Trophoblast cell (in vitro differentiated cells and primary cell): ENCODE results near the gene STUB1.

Experiments used
- DNase-seq, 2 donors: peaks; one replicate each; pipeline ENCODE4 v3.0.0-alpha.2; 2016
- H2AFZ ChIP-seq: 2 replicates; pipeline ENCODE4 v1.6.1; 2013; ENCODE audit warnings: low read length, moderate library complexity, mild to moderate bottlenecking; ENCODE audit not compliant: insufficient read depth, poor library complexity
- H2AK5ac ChIP-seq: 2 replicates; pipeline ENCODE4 v1.6.1; 2013; ENCODE audit warnings: mild to moderate bottlenecking, low read length
- H2BK120ac ChIP-seq: 2 replicates; pipeline ENCODE4 v1.6.1; 2013; ENCODE audit warnings: low read length, mild to moderate bottlenecking, moderate library complexity; ENCODE audit not compliant: insufficient read depth, poor library complexity
- H2BK12ac ChIP-seq: 2 replicates; pipeline ENCODE4 v1.6.1; 2013; ENCODE audit warnings: mild to moderate bottlenecking, low read length, moderate library complexity
- H2BK5ac ChIP-seq: 2 replicates; pipeline ENCODE4 v1.6.1; 2013; ENCODE audit warnings: low read length, low read depth, moderate library complexity, mild to moderate bottlenecking; ENCODE audit not compliant: poor library complexity
- H3K14ac ChIP-seq: 2 replicates; pipeline ENCODE4 v1.6.1; 2013; ENCODE audit warnings: mild to moderate bottlenecking, low read length
- H3K18ac ChIP-seq: 2 replicates; pipeline ENCODE4 v1.6.1; 2013; ENCODE audit warnings: mild to moderate bottlenecking, low read length
- H3K23ac ChIP-seq: 2 replicates; pipeline ENCODE4 v1.6.1; 2013; ENCODE audit warnings: low read length
- H3K27ac ChIP-seq: 2 replicates; pipeline ENCODE4 v1.5.1; 2013; ENCODE audit warnings: low read depth, mild to moderate bottlenecking, inconsistent platforms, low read length, moderate library complexity
- H3K27me3 ChIP-seq: 2 replicates; pipeline ENCODE4 v1.6.1; 2013; ENCODE audit warnings: inconsistent platforms, mild to moderate bottlenecking, low read length, moderate library complexity; ENCODE audit not compliant: insufficient read depth
- H3K36me3 ChIP-seq, 2 experiments: 1 replicate in 1 of 2; 2 replicates in 1 of 2; pipeline ENCODE4 v1.6.1; 2013; ENCODE audit warnings: low read length in 2 of 2, mild to moderate bottlenecking in 2 of 2, moderate library complexity in 1 of 2; ENCODE audit not compliant: insufficient read depth in 2 of 2, control insufficient read depth in 1 of 2
- H3K4ac ChIP-seq: 2 replicates; pipeline ENCODE4 v1.6.1; 2013; ENCODE audit warnings: low read depth, mild to moderate bottlenecking, low read length, moderate library complexity
- H3K4me1 ChIP-seq, 2 experiments: 1 replicate in 1 of 2; 2 replicates in 1 of 2; pipeline ENCODE4 v1.6.1; 2013; ENCODE audit warnings: low read length in 2 of 2, mild to moderate bottlenecking in 2 of 2, moderate library complexity in 1 of 2; ENCODE audit not compliant: insufficient read depth in 2 of 2, control insufficient read depth in 1 of 2
- H3K4me2 ChIP-seq: 2 replicates; pipeline ENCODE4 v1.6.1; 2013; ENCODE audit warnings: inconsistent platforms, mild to moderate bottlenecking, low read length, moderate library complexity
- H3K4me3 ChIP-seq: 2 replicates; pipeline ENCODE4 v1.5.1; 2013; ENCODE audit warnings: mild to moderate bottlenecking, low read depth, low read length, inconsistent platforms
- H3K79me1 ChIP-seq: one replicate; pipeline ENCODE4 v1.6.1; 2013; ENCODE audit warnings: low read length
- H3K79me2 ChIP-seq: 2 replicates; pipeline ENCODE4 v1.6.1; 2013; ENCODE audit warnings: low read length, mild to moderate bottlenecking; ENCODE audit not compliant: control insufficient read depth, insufficient read depth, poor library complexity
- H3K9ac ChIP-seq: 2 replicates; pipeline ENCODE4 v1.6.1; 2013; ENCODE audit warnings: mild to moderate bottlenecking, low read length
- H3K9me3 ChIP-seq: 2 replicates; pipeline ENCODE4 v1.6.1; 2013; ENCODE audit warnings: low read depth, mild to moderate bottlenecking, control low read depth, inconsistent platforms, low read length; ENCODE audit not compliant: insufficient read depth
- H4K12ac ChIP-seq: 2 replicates; pipeline ENCODE4 v1.6.1; 2013; ENCODE audit warnings: low read depth, mild to moderate bottlenecking, low read length, moderate library complexity
- H4K8ac ChIP-seq: 2 replicates; pipeline ENCODE4 v1.6.1; 2013; ENCODE audit warnings: low read depth, mild to moderate bottlenecking, low read length, moderate library complexity
- H4K91ac ChIP-seq: one replicate; pipeline ENCODE4 v1.6.1; 2013; ENCODE audit warnings: low read depth, mild to moderate bottlenecking, low read length, moderate library complexity
- WGBS: extraction: QIAGEN DNeasy Blood & Tissue Kit; methylation state at CpG from one replicate; pipeline ENCODE4 v1.1.7; 2013; ENCODE audit warnings: missing lambda C conversion rate; ENCODE audit not compliant: insufficient read length, insufficient coverage; ENCODE audit errors: extremely low coverage; 5-methylcytosine and 5-hydroxymethylcytosine counted together

Gene STUB1

GRCh38 chr16:669666-670065 is 10.5 kb upstream of the STUB1 start:
- H3K79me2 ChIP-seq = peaks cover 8% of the 10 kb centered on the region
- H4K91ac ChIP-seq = no peak overlapping the region
- H3K27ac ChIP-seq = no peak overlapping the region
- no peak overlapping the region for H2BK12ac ChIP-seq
- no peak overlapping the region for H3K4ac ChIP-seq
- H3K36me3 ChIP-seq = peaks cover 54 to 56% of the 10 kb centered on the region in 2 experiments
- H3K4me3 ChIP-seq = no peak overlapping the region
- DNase-seq = no peak
- H2AK5ac ChIP-seq = no peak overlapping the region
- no peak overlapping the region for H2BK120ac ChIP-seq
- no peaks in the 10 kb centered on the region for H3K27me3 ChIP-seq
- H2AFZ ChIP-seq = no peak overlapping the region
- no peak overlapping the region for H4K8ac ChIP-seq
- H3K79me1 ChIP-seq = peaks cover 5% of the 10 kb centered on the region
- H3K9me3 ChIP-seq = no peaks in the 10 kb centered on the region
- no peak overlapping the region for H2BK5ac ChIP-seq
- H3K23ac ChIP-seq = no peak overlapping the region
- H3K4me2 ChIP-seq = no peak overlapping the region
- H4K12ac ChIP-seq = no peak overlapping the region
- H3K9ac ChIP-seq = no peak overlapping the region
- H3K18ac ChIP-seq = no peak overlapping the region
- no CpG with 5 or more reads among the region's 13 CpGs for WGBS
- H3K14ac ChIP-seq = no peak overlapping the region
- peaks cover 7% of the 10 kb centered on the region in 2 experiments for H3K4me1 ChIP-seq

GRCh38 chr16:670485-671352 is 9.5 kb upstream of the STUB1 start:
- Histone ChIP-seq H3K27me3 (peaks cover 3% of the 10 kb centered on the region), H4K91ac (no peak overlapping the region), H3K27ac (no peak overlapping the region), H4K8ac (no peak overlapping the region), H2AK5ac (no peak overlapping the region), H3K14ac (no peak overlapping the region), H3K4me2 (no peak overlapping the region), H3K36me3 (peaks cover 54 to 56% of the 10 kb centered on the region in 2 experiments), H3K4me3 (no peak overlapping the region), H2BK12ac (no peak overlapping the region), H3K9me3 (no peaks in the 10 kb centered on the region), H3K79me2 (peaks cover 8% of the 10 kb centered on the region), H4K12ac (no peak overlapping the region), H2BK5ac (no peak overlapping the region), H3K79me1 (peaks cover 5% of the 10 kb centered on the region), H2AFZ (no peak overlapping the region), H3K4me1 (peaks cover 13 to 15% of the 10 kb centered on the region in 2 experiments), H3K4ac (no peak overlapping the region), H3K23ac (no peak overlapping the region), H2BK120ac (no peak overlapping the region), H3K9ac (no peak overlapping the region), H3K18ac (no peak overlapping the region)
- WGBS = no CpG with 5 or more reads among the region's 52 CpGs
- DNase-seq = no peak

GRCh38 chr16:671353-672131 is 8.7 kb upstream of the STUB1 start:
- H3K79me1 ChIP-seq = peaks cover 5% of the 10 kb centered on the region
- H3K18ac ChIP-seq = no peak overlapping the region
- no peak overlapping the region for H4K8ac ChIP-seq
- H3K4me2 ChIP-seq = no peak overlapping the region
- H2AFZ ChIP-seq = no peak overlapping the region
- no peak for DNase-seq
- no peak overlapping the region for H2BK120ac ChIP-seq
- no peak overlapping the region for H3K9ac ChIP-seq
- no peak overlapping the region for H3K4ac ChIP-seq
- H2AK5ac ChIP-seq = no peak overlapping the region
- H3K27ac ChIP-seq = no peak overlapping the region
- no peak overlapping the region for H2BK5ac ChIP-seq
- no peak overlapping the region for H3K23ac ChIP-seq
- H3K9me3 ChIP-seq = peaks cover 2% of the 10 kb centered on the region
- H3K27me3 ChIP-seq = peaks cover 3% of the 10 kb centered on the region
- H4K12ac ChIP-seq = no peak overlapping the region
- peaks cover 8% of the 10 kb centered on the region for H3K79me2 ChIP-seq
- peaks cover 13 to 15% of the 10 kb centered on the region in 2 experiments for H3K4me1 ChIP-seq
- H4K91ac ChIP-seq = no peak overlapping the region
- no peak overlapping the region for H2BK12ac ChIP-seq
- peaks cover 54 to 56% of the 10 kb centered on the region in 2 experiments for H3K36me3 ChIP-seq
- WGBS = no CpG with 5 or more reads among the region's 40 CpGs
- H3K4me3 ChIP-seq = no peak overlapping the region
- no peak overlapping the region for H3K14ac ChIP-seq

GRCh38 chr16:672371-672770 is 7.8 kb upstream of the STUB1 start:
- no CpG with 5 or more reads among the region's 19 CpGs for WGBS
- no peak overlapping the region for H4K8ac ChIP-seq
- DNase-seq = no peak
- H3K18ac ChIP-seq = no peak overlapping the region
- no peak overlapping the region for H3K4me2 ChIP-seq
- H3K27ac ChIP-seq = no peak overlapping the region
- H3K4me1 ChIP-seq = peaks cover 13 to 15% of the 10 kb centered on the region in 2 experiments
- no peak overlapping the region for H4K12ac ChIP-seq
- peaks cover 5% of the 10 kb centered on the region for H3K79me1 ChIP-seq
- peaks cover 54 to 56% of the 10 kb centered on the region in 2 experiments for H3K36me3 ChIP-seq
- no peak overlapping the region for H3K4me3 ChIP-seq
- no peak overlapping the region for H3K14ac ChIP-seq
- H3K27me3 ChIP-seq = peaks cover 3% of the 10 kb centered on the region
- H2BK5ac ChIP-seq = no peak overlapping the region
- H2BK12ac ChIP-seq = no peak overlapping the region
- H2BK120ac ChIP-seq = no peak overlapping the region
- H2AFZ ChIP-seq = no peak overlapping the region
- no peak overlapping the region for H3K9ac ChIP-seq
- no peak overlapping the region for H3K4ac ChIP-seq
- no peak overlapping the region for H3K23ac ChIP-seq
- H3K9me3 ChIP-seq = peaks cover 2% of the 10 kb centered on the region
- H3K79me2 ChIP-seq = peaks cover 8% of the 10 kb centered on the region
- H4K91ac ChIP-seq = no peak overlapping the region
- H2AK5ac ChIP-seq = no peak overlapping the region
